Lung microvascular endothelial cell (primary cell): ENCODE data around the gene LDHAL6A. TPM values are rescaled to one million over a fixed set of nuclear protein-coding genes. Genes with fewer than 3 reads are reported as not detected.
A peak's percentile ranks its signal among the peaks of the same experiment; 100 is the strongest.

Experiments used
- DNase-seq, 2 donors: peaks; one replicate each; pipeline versions ENCODE4 v3.0.0 to v3.0.0-alpha.2; 2010; ENCODE audit warnings: low read depth in 2 of 2
- total RNA-seq: library from RNA; depleted of rRNA; stranded (reverse); fragments of >200 nt; gene quantifications from 2 replicates; pipeline ENCODE4 v1.2.1, GENCODE V29; 2014

Gene LDHAL6A
- total RNA-seq: not detected in 2 replicates

DNA sequence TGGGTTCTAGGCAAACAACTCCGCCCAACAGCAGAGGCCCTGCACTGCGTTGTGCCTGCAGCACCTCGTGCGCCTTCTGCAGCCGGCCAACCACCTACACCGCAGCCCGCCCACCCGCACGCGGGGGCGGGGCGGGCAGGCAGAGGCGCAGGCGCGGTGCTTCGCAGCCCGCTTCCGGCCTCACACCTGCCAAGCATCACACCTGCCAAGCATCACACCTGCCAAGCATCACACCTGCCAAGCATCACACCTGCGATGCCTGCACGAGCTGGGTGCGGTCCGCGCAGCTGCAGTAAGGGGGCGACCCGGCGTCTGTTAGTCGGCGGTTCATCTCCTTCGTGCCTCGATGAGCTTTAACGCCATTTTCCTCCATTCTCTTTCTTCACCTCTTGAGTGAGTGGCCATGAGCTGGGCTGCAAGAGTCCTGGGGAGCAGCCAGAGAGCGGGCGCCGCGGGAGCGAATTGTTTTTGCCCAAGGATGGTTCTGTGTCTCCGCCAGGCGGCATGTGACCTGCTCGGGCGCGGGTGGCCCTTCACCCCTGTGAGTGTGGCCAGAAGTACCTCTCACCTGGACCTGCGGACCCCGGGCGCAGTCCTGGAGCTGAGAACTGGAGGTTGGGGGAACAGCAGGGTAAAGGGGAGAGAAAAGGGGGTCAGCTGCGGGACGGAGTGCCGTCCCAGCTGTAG lies at the start of gene LDHAL6A:
Gene LDHAL6A, plus strand, starts transcription at position 171 of the 687 bp plus-strand sequence. CDS start 825 bp downstream, outside the sequence.
- DNase-seq: no peak

DNA sequence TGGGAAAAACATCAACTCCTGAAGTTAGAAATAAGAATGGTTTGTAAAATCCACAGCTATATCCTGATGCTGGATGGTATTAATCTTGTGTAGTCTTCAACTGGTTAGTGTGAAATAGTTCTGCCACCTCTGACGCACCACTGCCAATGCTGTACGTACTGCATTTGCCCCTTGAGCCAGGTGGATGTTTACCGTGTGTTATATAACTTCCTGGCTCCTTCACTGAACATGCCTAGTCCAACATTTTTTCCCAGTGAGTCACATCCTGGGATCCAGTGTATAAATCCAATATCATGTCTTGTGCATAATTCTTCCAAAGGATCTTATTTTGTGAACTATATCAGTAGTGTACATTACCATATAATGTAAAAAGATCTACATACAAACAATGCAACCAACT lies 48.3 kb upstream of the LDHAL6A start:
- peak in 1 of 2 donors; percentile 8 for DNase-seq

DNA sequence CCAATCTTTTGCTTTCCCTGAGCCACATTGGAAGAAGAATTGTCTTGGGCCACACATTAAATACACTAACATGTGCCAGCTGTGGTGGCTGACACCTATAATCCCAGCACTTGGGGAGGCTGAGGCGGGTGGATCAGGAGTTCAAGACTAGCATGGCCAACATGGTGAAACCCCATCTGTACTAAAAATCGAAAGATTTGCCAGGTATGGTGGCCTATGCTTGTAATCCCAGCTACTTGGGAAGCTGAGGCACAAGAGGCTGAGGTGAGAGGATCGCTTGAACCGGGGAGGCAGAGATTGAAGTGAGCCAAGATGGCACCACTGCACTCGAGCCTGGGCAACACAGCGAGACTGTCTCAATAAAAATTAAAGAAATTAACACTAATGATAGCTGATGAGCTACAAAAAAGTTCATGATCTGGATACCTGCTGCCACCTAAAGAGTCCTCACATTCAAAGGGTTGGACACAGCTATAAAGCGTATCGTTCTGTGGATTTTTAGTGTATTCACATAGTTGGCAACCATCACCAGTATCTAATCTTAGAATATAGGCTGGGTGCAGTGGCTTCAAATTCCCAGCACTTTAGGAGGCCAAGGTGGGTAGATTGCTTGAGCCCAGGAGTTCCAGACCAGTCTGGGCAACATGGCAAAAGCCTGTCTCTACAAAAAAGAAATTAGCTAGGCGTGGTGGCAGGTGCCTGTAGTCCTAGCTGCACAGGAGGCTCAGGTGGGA lies 46.9 kb upstream of the LDHAL6A start:
- no peak for DNase-seq

DNA sequence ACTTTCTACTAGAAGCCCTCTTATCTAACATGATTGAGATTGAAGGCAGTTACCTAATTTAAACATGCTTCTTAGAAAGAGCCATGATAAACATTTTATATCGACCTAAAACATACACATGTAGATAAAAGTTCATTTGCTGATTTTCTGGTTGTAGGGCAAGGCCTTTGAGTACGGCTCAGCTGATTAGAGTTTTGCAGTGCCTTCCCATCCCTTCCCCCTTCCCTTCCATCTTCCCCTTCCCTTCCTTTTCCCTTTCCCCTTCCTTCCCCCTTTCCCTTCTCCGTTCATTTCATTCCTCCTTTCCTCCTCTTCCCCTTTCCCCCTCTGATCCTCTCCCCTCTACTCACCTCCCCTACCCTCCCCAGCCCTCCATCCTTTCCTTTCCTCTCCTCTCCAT lies 39.2 kb upstream of the LDHAL6A start:
- no peak for DNase-seq

DNA sequence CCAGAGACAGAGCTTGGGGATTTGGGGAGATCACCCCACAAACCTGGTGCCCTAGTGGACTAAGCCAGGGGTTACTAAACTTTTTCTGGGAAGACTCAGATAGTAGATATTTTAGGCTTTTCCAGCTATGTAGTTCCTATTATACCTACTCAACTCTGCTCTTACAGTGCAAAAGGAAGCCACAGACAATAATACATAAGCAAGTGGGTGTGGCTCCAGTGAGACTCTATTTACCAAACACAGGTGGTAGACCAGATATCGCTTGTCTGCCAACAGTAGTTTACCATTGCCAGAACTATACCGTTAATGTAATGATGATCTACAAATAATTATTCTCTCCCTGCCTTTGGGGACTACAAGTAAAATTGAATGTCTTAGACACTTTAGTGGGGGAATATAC lies 36.6 kb upstream of the LDHAL6A start:
- no peak for DNase-seq

DNA sequence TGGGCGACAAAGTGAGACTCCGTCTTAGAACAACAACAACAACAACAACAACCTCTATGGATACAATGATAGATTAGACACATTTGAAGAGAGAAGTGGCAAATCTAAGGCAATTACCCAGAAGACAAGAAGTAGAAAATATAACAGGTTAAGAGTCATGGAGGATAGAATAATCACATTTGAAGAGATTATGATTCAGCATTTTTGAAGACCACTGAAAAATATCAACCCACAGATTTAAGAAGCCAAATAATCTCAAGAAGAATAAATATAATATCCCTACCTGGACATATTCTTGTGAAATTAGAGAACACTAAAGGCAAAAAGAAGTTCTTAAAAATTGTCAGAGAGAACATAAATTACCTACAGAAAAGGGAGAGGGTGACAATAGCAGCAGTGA lies 35.6 kb upstream of the LDHAL6A start:
- DNase-seq: no peak

DNA sequence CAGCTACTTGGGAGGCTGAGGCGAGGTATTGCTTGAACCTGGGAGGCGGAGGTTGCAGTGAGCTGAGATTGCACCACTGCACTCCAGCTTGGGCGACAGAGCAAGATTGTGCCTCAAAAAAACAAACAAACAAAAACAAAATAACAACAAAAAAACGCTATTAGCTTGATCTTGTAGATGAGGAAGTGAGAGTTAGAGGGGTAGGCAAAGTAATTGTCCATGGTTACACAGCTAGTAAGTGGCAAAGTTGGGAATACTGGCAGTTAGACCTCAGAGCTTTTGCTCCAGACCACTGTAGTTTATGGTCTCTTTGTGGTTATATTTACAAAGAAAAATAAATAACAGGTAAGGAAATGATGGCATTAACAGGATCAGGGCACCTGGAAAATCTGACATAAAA lies 28.4 kb upstream of the LDHAL6A start:
- no peak for DNase-seq

DNA sequence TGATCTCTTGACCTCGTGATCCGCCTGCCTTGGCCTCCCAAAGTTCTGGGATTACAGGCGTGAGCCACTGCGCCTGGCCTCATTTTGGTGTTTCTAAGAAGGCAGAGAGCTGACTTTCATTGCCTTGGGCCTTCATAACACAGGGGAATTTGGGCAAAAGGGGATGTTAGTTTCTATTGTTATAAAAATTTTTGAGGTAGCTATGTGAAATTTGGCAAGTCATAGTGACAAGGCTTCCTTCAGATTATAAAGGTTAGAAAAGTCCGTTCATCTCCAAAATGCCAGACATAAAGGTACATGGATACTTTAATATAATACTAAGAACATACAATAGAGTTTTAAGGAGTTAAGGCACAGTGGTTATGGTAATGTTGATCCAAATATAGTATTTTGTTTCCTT lies 26.3 kb upstream of the LDHAL6A start:
- no peak for DNase-seq

DNA sequence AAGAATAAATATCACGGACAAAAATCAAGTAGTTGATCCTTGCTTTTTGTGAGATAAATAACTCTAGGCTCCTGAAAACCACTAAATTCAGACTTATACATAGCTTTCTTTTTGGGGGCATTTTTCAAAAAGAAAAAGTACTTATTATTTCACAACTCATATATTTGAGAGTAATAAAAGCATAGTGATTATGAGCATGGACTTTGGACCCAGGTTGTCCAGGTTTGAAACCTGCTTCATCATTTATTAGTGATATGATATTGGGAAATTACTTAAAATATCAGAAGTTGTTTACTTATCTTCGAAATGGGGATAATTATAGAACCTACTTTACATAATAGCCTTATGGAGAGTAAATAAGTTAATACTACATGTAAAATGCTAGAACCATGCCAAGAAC lies 17.0 kb upstream of the LDHAL6A start:
- DNase-seq: no peak

DNA sequence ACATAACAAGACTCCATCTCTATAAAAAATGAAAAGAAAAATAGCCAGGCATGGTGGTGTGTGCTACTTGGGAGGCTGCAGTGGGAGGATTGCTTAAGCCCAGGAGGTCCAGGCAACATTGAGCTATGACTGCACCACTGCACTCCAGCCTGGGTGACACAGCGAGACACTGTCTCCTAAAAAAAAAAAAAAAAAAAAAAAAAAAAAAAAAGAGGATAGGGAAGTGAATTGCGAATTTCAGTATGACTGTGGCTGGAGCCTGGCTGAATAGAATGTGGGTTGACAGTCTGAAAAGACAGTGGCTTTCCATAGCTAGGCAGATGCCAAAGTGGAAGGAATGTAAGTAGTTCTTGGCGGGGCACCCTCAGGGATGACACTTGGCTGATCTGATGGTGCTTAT lies 6.4 kb upstream of the LDHAL6A start:
- no peak for DNase-seq

DNA sequence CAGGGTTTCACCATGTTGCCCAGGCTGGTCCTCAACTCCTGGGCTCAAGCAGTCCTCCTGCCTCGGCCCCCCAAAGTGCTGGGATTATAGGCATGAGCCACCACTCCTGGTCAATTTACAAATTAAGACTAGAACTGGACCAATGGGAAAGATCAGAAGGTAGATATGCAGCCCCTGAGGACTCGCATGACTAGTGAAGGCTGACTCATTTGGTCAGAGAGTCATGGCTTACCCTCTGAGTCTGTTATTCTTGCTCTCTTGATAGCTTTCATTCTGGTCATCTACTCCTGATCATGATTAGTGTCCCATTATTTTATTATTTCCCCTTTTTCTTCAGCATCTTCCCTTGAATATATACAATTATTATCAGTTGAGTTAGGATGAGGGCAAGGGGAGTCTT lies 2.7 kb upstream of the LDHAL6A start:
- DNase-seq: no peak

DNA sequence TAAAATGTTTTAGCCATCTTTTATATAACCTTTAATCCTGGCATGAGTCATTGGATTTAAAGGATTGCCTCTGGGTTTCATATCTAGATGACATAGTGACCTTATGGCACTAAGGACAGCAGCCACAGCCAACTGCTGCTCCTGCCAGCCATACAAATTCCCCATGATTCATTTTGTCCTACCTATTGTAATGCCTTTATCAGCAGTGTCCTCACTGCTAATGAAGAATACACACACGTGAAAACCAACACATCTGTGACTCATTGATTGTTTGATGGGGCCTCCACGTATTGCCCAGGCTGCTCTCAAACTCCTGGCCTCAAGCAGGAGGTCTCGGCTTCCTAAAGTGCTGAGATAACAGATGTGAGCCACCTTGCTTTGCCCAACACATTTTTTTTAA lies 1.8 kb downstream of the LDHAL6A start:
- peak; percentile 48 to 88 for DNase-seq

DNA sequence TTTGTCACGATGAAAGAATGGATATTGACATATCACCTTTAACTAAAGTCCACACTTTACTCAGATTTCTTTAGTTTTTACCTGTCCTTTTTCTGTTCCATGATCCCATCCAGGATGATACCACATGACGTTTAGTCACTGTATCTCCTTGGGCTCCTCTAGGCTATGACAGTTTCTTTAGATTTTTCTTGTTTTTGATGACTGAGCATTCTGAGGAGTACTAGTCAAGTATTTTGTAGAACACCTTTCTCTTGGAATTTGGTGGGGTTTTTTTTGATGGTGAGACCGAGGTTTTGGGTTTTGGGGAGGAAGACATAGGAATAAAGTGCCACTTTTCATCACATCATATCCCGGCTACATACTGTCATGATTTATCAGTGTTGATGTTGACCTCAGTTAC lies 4.0 kb downstream of the LDHAL6A start:
- DNase-seq: no peak

DNA sequence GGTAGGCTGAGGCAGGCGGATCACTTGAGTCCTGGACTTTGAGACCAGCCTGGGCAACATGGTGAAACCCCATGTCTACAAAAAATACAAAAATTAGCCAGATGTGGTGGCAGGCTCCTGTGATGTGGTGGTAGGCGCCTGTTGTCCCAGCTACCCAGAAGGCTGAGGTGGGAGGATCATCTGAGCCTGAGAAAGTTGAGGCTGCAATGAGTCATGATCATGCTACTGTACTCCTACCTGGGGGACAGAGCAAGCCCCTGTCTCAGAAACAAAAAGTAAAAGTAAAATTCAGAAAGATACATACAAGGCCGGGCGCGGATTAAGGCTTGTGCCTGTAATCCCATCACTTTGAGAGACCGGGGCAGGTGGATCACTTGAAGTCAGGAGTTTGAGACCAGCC lies 6.3 kb downstream of the LDHAL6A start:
- DNase-seq: no peak

DNA sequence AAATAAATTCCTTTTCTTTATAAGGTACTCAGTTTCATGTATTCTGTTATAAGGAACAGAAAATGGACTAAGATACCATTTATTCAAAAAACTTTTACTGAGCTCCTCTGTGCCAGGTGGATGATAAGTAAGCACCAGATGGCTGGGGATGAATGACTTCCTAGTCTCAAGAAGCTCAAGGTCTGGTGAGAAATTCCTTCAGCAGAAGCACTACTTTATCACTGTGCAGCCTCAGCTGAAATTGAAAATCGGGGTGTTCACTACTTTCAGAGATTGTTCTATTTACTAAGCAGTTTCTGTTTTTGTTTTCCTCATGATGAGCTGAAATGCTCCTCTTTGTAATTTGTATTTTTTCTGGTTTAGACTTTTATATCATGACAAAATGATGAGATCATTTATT lies 7.8 kb downstream of the LDHAL6A start:
- DNase-seq: no peak

DNA sequence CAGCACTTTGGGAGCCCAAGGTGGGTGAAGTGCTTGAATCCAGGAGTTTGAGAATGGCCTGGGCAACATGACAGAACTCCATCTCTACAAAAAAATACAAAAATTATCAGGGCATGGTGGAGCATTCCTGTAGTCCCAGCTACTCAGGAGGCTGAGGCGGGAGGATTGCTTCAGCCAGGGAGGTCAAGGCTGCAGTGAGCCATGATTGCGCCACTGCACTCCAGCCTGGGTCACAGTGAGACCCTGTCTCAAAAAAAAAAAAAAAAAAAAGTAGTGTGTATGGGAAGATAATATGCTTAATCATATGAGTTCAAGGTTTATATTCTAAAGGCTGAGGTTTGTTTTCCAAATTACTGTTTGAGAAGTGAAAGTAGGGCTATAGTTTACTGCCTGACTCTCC lies 10.7 kb downstream of the LDHAL6A start:
- no peak for DNase-seq

DNA sequence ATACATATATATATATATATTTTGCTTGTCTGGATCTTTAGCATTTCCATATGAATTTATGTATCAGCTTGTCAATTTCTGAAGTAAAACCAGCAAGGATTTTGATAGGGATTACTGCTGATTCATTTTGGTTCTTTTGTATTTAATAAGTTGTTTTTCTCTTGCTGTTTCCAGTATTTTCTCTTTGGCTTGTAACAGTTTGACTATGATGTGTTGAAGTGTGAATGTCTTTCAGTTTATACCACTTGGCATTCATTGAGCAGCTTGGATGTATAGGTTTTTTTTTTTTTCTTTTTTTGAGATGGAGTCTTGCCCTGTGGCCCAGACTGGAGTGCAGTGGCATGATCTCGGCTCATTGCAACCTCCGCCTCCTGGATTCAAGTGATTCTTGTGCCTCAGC lies 12.4 kb downstream of the LDHAL6A start:
- DNase-seq: no peak

DNA sequence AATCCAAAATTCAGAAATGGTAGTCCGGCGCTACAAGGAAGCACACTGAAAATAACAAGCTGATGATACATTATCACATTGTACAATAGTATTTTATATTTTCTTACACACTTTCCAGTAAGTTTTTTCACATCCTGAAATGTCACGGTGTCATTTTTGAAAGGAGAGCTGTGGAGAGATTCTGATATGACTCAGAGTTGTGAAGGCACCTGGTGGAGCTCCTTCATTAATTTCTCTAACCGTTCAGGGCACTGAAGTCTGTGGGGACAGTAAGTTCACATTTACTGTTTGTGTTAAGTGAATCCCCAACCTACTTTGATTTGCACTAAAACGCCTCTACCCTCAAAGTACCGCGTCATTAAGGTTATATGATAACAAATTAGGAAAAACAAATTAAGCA lies 13.3 kb downstream of the LDHAL6A start:
- DNase-seq: no peak

DNA sequence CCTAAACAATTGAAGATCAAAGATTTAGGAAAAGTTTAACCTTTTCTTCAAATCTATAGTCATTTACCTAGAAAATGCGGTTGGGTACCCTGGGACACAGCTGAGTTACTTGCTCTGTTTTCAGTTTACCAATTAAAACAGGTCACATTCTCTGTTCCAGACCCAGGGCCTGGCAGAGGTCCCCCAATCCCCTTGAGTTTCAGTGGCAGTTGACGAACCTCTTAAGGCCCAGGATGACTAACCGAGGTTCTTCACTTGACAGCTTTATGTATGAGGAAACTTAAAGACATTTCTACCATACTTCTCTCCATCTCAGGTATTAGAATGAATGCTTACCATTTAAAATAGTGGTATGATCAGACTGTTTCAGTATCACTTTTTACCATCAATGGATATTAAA lies 16.3 kb downstream of the LDHAL6A start:
- DNase-seq: no peak

DNA sequence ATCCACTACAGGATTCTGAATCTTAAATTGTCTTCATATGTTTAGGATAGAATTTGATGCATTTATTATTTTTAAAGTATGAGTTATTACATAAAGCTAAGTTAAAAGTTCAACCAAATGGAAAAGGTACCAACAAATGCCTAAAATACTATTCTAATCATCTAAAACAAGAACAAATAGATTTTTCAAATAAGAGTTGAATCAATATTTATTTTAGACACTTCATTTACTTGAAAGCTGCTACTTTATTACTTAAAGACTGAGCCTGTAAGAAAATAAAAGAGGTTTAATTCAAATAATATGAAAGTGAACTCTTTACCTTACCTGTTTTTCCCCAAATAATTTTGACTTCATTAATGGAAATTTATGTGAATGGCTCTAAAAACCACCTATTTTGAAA lies 16.9 kb downstream of the LDHAL6A start:
- no peak for DNase-seq

DNA sequence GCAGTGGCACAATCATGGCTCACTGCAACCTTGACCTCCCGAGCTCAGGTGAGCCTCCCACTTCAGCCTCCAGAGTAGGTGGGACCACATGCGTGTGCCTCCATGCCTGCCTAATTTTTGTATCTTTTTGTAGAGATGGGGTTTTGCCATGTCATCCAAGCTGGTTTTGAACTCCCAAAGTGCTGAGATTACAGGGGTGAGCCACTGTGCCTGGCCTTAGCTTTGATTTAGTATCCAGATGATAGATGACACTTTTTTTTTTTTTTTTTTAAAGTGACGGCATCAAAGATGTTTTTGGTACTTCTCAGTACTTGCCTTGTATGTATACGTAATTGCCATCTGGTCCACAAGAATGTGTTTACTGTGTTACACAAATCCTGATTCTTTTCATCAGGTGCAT lies 23.4 kb downstream of the LDHAL6A start:
- DNase-seq: no peak

DNA sequence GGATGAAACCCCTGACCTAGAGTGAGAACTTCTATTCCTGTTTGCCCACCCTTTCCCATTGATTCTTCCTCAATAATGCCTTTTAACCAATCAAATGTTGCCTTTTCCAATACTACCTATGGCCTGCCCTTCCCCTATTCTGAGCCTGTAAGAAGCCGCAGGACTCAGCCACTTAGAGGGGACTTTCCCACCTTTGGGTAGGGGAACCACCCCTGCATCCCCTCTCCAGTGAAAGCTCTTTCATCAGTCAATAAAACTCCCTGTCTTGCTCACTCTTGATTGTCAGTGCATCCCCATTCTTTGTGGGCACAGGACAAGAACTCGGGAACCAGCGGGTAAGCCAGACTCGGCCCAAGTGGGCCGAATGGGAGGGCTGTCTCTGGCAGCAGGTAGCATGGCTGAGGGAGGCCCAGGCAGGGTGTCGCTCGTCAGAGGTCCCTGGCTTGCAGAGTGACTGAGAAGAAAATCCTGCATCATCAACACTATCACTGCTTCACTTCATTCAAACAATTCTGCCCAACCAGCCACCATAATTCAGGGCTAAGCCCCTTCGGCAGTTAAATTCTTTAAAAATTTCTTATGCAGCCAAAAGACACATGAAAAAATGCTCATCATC lies 30.4 kb downstream of the LDHAL6A start:
- DNase-seq: no peak

DNA sequence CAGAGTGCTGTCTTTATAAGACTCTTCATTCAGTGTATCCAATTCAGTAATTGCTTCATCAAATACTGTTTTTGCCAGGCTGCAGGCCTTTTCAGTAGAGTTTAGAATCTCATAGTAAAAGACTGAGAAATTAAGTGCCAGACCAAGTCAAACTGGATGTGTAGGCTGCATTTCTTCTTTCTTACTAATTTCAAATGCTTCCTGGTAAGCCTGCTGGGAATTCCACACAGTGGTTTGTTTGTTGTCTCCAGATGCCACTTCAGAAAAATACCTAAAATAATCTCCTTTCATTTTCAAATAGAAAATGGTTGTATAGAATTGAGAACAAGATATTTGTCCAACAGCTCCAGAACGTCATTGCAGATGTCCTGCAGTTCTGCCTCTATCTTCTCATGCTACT lies 34.7 kb downstream of the LDHAL6A start:
- DNase-seq: no peak
